ENCODE data around the gene ATG5. TPM values are rescaled to one million over a fixed set of nuclear protein-coding genes. Genes with fewer than 3 reads are reported as not detected.

Gene ATG5
- total RNA-seq, 1 experiment from 2014 or later, result 35.1 TPM

DNA sequence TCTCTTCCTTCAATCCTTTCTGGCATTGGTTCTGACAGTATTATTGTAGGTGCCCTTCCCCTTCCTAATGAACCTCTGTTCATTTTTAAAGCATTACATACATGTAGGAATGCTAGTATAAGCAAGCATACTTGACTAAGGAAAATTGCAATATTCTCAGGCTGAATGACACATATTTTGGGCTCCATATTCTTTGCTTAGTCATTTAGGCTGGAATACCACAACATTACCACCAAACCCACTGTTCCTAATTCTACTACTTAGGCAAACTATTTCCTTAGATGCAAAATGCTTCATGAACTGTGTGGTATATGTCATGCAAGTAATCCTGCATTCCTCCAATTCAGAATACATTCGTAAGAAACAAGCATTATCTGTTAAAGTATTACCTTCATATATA, 125.6 kb downstream of the ATG5 start:
- Mint-ChIP-seq H3K4me3 (ENCODE audit: low read depth, unreplicated experiment) (no peak overlapping the region), H3K36me3 (ENCODE audit: insufficient read depth, unreplicated experiment) (peaks cover 5% of the 10 kb centered on the region), H3K9me3 (ENCODE audit: low read depth, unreplicated experiment) (no peaks in the 10 kb centered on the region), H3K27ac (ENCODE audit: unreplicated experiment) (no peak overlapping the region), H3K27me3 (ENCODE audit: unreplicated experiment) (no peaks in the 10 kb centered on the region), H3K4me1 (ENCODE audit: low read depth, unreplicated experiment) (peaks cover 2% of the 10 kb centered on the region)
- TF ChIP-seq, protein P1, sequence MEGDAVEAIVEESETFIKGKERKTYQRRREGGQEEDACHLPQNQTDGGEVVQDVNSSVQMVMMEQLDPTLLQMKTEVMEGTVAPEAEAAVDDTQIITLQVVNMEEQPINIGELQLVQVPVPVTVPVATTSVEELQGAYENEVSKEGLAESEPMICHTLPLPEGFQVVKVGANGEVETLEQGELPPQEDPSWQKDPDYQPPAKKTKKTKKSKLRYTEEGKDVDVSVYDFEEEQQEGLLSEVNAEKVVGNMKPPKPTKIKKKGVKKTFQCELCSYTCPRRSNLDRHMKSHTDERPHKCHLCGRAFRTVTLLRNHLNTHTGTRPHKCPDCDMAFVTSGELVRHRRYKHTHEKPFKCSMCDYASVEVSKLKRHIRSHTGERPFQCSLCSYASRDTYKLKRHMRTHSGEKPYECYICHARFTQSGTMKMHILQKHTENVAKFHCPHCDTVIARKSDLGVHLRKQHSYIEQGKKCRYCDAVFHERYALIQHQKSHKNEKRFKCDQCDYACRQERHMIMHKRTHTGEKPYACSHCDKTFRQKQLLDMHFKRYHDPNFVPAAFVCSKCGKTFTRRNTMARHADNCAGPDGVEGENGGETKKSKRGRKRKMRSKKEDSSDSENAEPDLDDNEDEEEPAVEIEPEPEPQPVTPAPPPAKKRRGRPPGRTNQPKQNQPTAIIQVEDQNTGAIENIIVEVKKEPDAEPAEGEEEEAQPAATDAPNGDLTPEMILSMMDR (IDR thresholded peaks at IDR 0.05; ENCODE audit: unreplicated experiment), result no peak
- BruUV-seq (replicated peaks), result no TSS peak
- CTCF ChIA-PET, result no interaction called here
- intact Hi-C loops (cut with micrococcal nuclease; ENCODE audit: unreplicated experiment), result loop anchor here (10.0 kb wide), 1 partner anchor 105 kb away; no protein-coding TSS in a partner anchor
- DNase-seq, result no peak

DNA sequence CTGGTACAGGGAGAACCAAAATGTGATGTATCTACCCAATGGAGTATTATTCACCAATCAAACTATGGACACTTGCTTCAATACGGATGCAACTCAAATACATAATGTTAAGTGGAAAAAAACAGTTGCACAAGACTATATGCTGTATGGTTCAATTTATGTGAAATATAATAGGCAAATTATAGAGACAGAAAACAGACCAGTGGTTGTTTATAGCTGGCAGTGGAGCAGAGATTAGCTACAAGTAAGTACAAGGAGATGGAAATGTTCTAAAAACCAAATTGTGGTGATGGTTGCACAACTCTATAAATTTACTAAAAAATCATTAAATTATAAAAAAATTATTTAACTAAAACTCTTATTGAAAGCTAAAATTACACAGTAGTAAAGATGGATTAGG, 126.2 kb downstream of the ATG5 start:
- no peaks in the 10 kb centered on the region for H3K27me3 Mint-ChIP-seq (ENCODE audit: unreplicated experiment)
- BruUV-seq (replicated peaks), result no TSS peak
- H3K4me1 Mint-ChIP-seq (ENCODE audit: low read depth, unreplicated experiment), result peaks cover 9% of the 10 kb centered on the region
- no peak for DNase-seq
- TF ChIP-seq, protein P1 (IDR thresholded peaks at IDR 0.05; ENCODE audit: unreplicated experiment), result no peak
- no peak overlapping the region for H3K4me3 Mint-ChIP-seq (ENCODE audit: low read depth, unreplicated experiment)
- no peak overlapping the region for H3K27ac Mint-ChIP-seq (ENCODE audit: unreplicated experiment)
- intact Hi-C loops (cut with micrococcal nuclease; ENCODE audit: unreplicated experiment), result loop anchor here (10.0 kb wide), 1 partner anchor 105 kb away; no protein-coding TSS in a partner anchor
- H3K9me3 Mint-ChIP-seq (ENCODE audit: low read depth, unreplicated experiment), result no peaks in the 10 kb centered on the region
- H3K36me3 Mint-ChIP-seq (ENCODE audit: insufficient read depth, unreplicated experiment), result peaks cover 8% of the 10 kb centered on the region
- CTCF ChIA-PET, result no interaction called here

DNA sequence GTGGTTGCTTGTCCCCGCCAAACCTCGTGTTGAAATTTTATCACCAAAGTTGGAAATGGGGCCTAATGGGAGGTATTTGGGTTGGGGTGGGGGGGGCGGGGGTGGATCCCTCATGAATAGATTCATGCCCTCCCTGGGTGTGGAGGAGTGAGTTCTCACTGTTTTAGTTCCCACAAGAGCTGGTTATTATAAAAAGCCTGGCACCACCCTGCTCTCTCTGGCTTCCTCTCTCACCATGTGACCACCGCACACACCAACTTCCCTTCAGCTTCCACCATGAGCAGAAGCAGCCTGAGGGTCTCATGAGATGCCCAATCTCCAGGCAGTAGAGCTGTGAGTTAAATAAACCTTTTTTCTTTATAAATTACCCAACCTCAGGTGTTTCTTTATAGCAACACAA, 128.1 kb downstream of the ATG5 start:
- Mint-ChIP-seq H3K4me1 (ENCODE audit: low read depth, unreplicated experiment) (peaks cover 9% of the 10 kb centered on the region), H3K27me3 (ENCODE audit: unreplicated experiment) (no peaks in the 10 kb centered on the region), H3K4me3 (ENCODE audit: low read depth, unreplicated experiment) (no peak overlapping the region), H3K36me3 (ENCODE audit: insufficient read depth, unreplicated experiment) (peaks cover 8% of the 10 kb centered on the region), H3K27ac (ENCODE audit: unreplicated experiment) (no peak overlapping the region), H3K9me3 (ENCODE audit: low read depth, unreplicated experiment) (no peaks in the 10 kb centered on the region)
- TF ChIP-seq, protein P1 (IDR thresholded peaks at IDR 0.05; ENCODE audit: unreplicated experiment), result no peak
- DNase-seq, result no peak
- CTCF ChIA-PET, result no interaction called here
- BruUV-seq (replicated peaks), result no TSS peak
- intact Hi-C loops (cut with micrococcal nuclease; ENCODE audit: unreplicated experiment), result loop anchor here (10.0 kb wide), 1 partner anchor 103 kb away; no protein-coding TSS in a partner anchor

DNA sequence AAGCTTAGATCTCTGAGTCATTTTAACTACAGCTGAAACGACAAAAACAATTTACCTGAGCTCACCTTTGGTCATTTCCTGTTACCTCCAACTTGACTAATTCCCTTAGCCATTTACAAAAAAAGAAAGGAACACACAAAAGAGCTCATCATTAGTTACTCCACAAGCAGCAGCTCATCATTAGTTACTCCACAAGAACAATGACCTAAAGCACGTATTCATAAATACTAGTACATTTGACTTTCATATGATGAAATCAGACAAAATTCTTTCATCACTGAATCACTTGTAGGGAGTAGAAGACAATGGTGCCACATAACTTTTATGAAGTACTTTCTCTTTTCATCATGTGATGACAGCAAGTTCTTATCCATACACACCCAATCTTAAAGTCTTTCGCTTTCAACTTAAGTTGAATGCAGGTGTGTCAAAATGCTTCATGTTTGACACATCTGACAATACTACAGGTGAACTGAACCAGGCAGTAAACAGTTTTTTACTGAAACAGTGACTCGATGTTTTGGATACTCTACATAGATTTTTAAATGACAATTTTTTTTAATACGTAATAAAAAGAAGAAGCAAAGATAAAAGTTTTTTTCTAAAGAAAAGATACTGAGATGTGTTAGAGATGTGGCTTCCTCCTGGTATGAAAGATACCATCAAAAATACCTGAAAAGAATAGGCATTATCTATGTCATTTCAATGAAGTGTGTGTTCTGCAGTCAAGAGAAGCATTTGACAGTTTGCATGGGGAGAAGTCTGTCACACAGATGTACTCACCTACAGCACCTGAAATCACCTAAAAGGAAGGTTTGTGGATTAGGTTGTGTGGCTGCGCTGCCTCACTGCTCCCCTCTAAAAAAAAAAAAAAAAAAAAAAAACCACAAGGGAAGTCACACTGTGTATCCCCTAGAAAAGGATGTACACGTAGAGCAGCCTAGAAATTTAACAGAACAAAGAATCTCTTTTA, 130.3 kb downstream of the ATG5 start:
- intact Hi-C loops (cut with micrococcal nuclease; ENCODE audit: unreplicated experiment), result loop anchor here (10.0 kb wide), 1 partner anchor 100 kb away; no protein-coding TSS in a partner anchor
- CTCF ChIA-PET, result interaction anchor here (0.6 to 0.9 kb wide), 2 partner anchors 28 to 763 kb away, joined by 5 to 6 read pairs; no protein-coding TSS in a partner anchor
- no peaks in the 10 kb centered on the region for H3K9me3 Mint-ChIP-seq (ENCODE audit: low read depth, unreplicated experiment)
- H3K36me3 Mint-ChIP-seq (ENCODE audit: insufficient read depth, unreplicated experiment), result peaks cover 8% of the 10 kb centered on the region
- peak overlapping the region; percentile 81 for H3K27ac Mint-ChIP-seq (ENCODE audit: unreplicated experiment)
- H3K4me3 Mint-ChIP-seq (ENCODE audit: low read depth, unreplicated experiment), result no peak overlapping the region
- H3K4me1 Mint-ChIP-seq (ENCODE audit: low read depth, unreplicated experiment), result peaks cover 9% of the 10 kb centered on the region
- DNase-seq, result no peak
- BruUV-seq (replicated peaks), result no TSS peak
- H3K27me3 Mint-ChIP-seq (ENCODE audit: unreplicated experiment), result no peaks in the 10 kb centered on the region
- TF ChIP-seq, protein P1 (IDR thresholded peaks at IDR 0.05; ENCODE audit: unreplicated experiment), result no peak

All from Calu3 (cell line).